HepG2 (cell line): ENCODE data around the gene SLC16A11. TPM values are rescaled to one million over a fixed set of nuclear protein-coding genes. Genes with fewer than 3 reads are reported as not detected.
A peak's percentile ranks its signal among the peaks of the same experiment; 100 is the strongest.

ENCODE experiments used
- CBX2 ChIP-seq, 2 experiments: fragments of 200-600 bp in 1 of 2; sonication (generic); formaldehyde crosslinking in 1 of 2; IDR thresholded peaks; 2 replicates each; pipeline versions ENCODE4 v1.7.0 to v1.8.1; 2018 to 2022; ENCODE audit warnings: low read depth in 2 of 2, low read length in 1 of 2, mild to moderate bottlenecking in 1 of 2, missing genetic modification reagents in 1 of 2
- HDAC1 ChIP-seq: sonication (generic); formaldehyde crosslinking; IDR thresholded peaks from 2 replicates; pipeline ENCODE4 v1.5.1; 2020; ENCODE audit warnings: mild to moderate bottlenecking, missing genetic modification reagents
- MED1 ChIP-seq: sonication (generic); formaldehyde crosslinking; IDR thresholded peaks from 2 replicates; pipeline ENCODE4 v1.4.0; 2020; ENCODE audit warnings: missing genetic modification reagents
- MEF2D ChIP-seq: sonication (generic); formaldehyde crosslinking; IDR thresholded peaks from 2 replicates; pipeline ENCODE4 v1.5.1; 2020; ENCODE audit warnings: mild to moderate bottlenecking, missing genetic modification reagents
- MTERF4 ChIP-seq: sonication (generic); formaldehyde crosslinking; IDR thresholded peaks from 2 replicates; pipeline ENCODE4 v1.8.0; 2023; ENCODE audit warnings: mild to moderate bottlenecking, missing genetic modification reagents
- PITX1 ChIP-seq: sonication (generic); formaldehyde crosslinking; IDR thresholded peaks from 2 replicates; pipeline ENCODE4 v1.5.1; 2020; ENCODE audit warnings: mild to moderate bottlenecking, missing genetic modification reagents
- PLRG1 ChIP-seq: fragments of 450-650 bp; conservative IDR thresholded peaks from 2 replicates; pipeline ENCODE4 v1.6.1; 2016
- RAD21 ChIP-seq: fragments of 450-650 bp; formaldehyde crosslinking; IDR thresholded peaks from 2 replicates; pipeline ENCODE4 v1.5.0; 2020; ENCODE audit warnings: mild to moderate bottlenecking
- ZBTB7A ChIP-seq: sonication (generic); formaldehyde crosslinking; IDR thresholded peaks from 2 replicates; pipeline ENCODE4 v1.8.0; 2022; ENCODE audit warnings: mild to moderate bottlenecking, missing genetic modification reagents
- ZMYM2 ChIP-seq: sonication (generic); formaldehyde crosslinking; IDR thresholded peaks from 2 replicates; pipeline ENCODE4 v1.8.0; 2022; ENCODE audit warnings: mild to moderate bottlenecking, missing genetic modification reagents
- ZNF512 ChIP-seq: sonication (generic); formaldehyde crosslinking; IDR thresholded peaks from 2 replicates; pipeline ENCODE4 v1.4.0; 2020; ENCODE audit warnings: mild to moderate bottlenecking, missing genetic modification reagents
- ZNF609 ChIP-seq: sonication (generic); formaldehyde crosslinking; IDR thresholded peaks from 2 replicates; pipeline ENCODE4 v1.4.0; 2020; ENCODE audit warnings: mild to moderate bottlenecking, missing genetic modification reagents, borderline replicate concordance
- polyA plus RNA-seq, 8 experiments: library from polyadenylated mRNA; depleted of rRNA in 3 of 8; stranded (reverse) in 7 of 8; unstranded in 1 of 8; fragments of >200 nt; fragmentation: Illumina TruSeq in 4 of 8; extraction: Trizol in 4 of 8; gene quantifications; 2 replicates each; pipeline versions ENCODE4 v1.2.1 to v1.2.3, GENCODE V29; 2011 to 2016; ENCODE audit warnings: low read depth in 4 of 8, missing spikeins in 1 of 8, mixed read lengths in 1 of 8; ENCODE audit not compliant: insufficient read depth in 1 of 8
- total RNA-seq, 5 experiments: library from RNA; depleted of rRNA; stranded (reverse); fragments of >200 nt; fragmentation: Illumina TruSeq; extraction: Trizol; gene quantifications; 2 replicates each; pipeline ENCODE4 v1.2.3, GENCODE V29; 2016; ENCODE audit warnings: low read depth in 1 of 5
- TF ChIP-seq, protein P1 (sequence below), 2 experiments: sonication (generic) in 1 of 2; formaldehyde crosslinking in 1 of 2; IDR thresholded peaks; 2 replicates each; pipeline versions ENCODE4 v1.5.1 to v1.6.1; 2011 to 2020; ENCODE audit warnings: borderline replicate concordance in 1 of 2, low read depth in 1 of 2, low read length in 1 of 2, mild to moderate bottlenecking in 1 of 2, missing genetic modification reagents in 1 of 2, moderate library complexity in 1 of 2

SLC16A11 gene
- total and polyA plus RNA-seq, 2 of the 13 experiments (the other 11 are each of a cell fraction or from before 2014, with no cell fraction given): not detected

- TF ChIP-seq MTERF4 (0 out of 2 replicates have a peak, but pooled peaks have one; percentile 48), HDAC1 (CRISPR knock-in tag) (peak; percentile 16; the same call in 1 of the 2 replicates), ZBTB7A (peak; percentile 92), PITX1 (peak; percentile 29), CBX2 (IDR thresholded peaks at IDR 0.05; ENCODE audit: low read depth, low read length) (no peak), CBX2 (CRISPR knock-in tag; IDR thresholded peaks at IDR 0.05; ENCODE audit: low read depth) (no peak), MEF2D (CRISPR knock-in tag) (peak; percentile 63; the same call in 1 of the 2 replicates), RAD21 (CRISPR knock-in tag) (no peak), ZNF512 (CRISPR knock-in tag) (no peak), PLRG1 (no peak), ZNF609 (CRISPR knock-in tag) (0 out of 2 replicates have a peak, but pooled peaks have one; percentile 22), MED1 (CRISPR knock-in tag) (peak; percentile 41; the same call in 1 of the 2 replicates), ZMYM2 (CRISPR knock-in tag) (0 out of 2 replicates have a peak, but pooled peaks have one; percentile 25)
- TF ChIP-seq, protein P1, sequence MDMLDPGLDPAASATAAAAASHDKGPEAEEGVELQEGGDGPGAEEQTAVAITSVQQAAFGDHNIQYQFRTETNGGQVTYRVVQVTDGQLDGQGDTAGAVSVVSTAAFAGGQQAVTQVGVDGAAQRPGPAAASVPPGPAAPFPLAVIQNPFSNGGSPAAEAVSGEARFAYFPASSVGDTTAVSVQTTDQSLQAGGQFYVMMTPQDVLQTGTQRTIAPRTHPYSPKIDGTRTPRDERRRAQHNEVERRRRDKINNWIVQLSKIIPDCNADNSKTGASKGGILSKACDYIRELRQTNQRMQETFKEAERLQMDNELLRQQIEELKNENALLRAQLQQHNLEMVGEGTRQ (IDR thresholded peaks at IDR 0.05; ENCODE audit: low read depth, low read length): no peak
- TF ChIP-seq, protein P1 (CRISPR knock-in tag; IDR thresholded peaks at IDR 0.05; ENCODE audit: borderline replicate concordance): no peak
These were observed 5.6 kb downstream of the SLC16A11 start (continued) for GRCh38 chr17:7038025-7038862.
